ENCODE measurements around the gene MRPL9.

DNA sequence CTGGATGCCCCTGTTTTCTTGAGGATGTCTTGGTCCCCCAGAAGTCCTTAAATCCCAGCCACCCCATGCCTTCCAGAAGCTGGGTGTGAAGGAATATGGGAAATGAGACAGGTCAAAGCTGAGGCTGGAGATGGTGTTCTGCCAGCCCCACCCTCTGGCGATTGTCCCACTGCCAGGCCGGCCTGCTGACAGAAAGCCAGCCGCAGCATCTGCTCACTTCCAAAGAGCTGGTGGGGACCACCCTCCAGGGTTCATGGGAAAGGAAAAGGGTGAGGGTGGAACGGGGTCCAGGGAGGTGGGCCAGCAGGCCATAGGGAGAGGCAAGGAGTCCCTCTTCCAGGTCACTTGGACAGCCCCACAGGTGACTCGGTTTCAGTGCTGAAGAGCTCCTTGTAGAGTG lies 43.8 kb upstream of the MRPL9 start:
- no peak for TF ChIP-seq YY1 (IDR thresholded peaks at IDR 0.05; ENCODE audit: insufficient read depth, insufficient read length)
- TF ChIP-seq ZNF274 (IDR thresholded peaks at IDR 0.05; ENCODE audit: low read depth, low read length): no peak

All from NT2/D1 (cell line).